GM23248 (cell line): ENCODE results near the gene MAGEA11. TPM values are rescaled to one million over a fixed set of nuclear protein-coding genes. Genes with fewer than 3 reads are reported as not detected.
"Not testable (repeated sequence)": the region's sequence is repeated elsewhere in the genome, so short reads cannot be mapped to it uniquely, and the experiment has no call there.

Experiments
- DNase-seq: peaks from one replicate; pipeline ENCODE4 v3.0.0-alpha.2; 2015
- H2AFZ ChIP-seq: fragments of 200-600 bp; sonication (generic); 2 replicates; pipeline ENCODE4 v1.6.1; 2016; ENCODE audit warnings: antibody characterized with exemption
- H3F3A ChIP-seq: fragments of 200-600 bp; sonication (generic); 2 replicates; pipeline ENCODE4 v1.6.1; 2016; ENCODE audit warnings: mild to moderate bottlenecking, antibody characterized with exemption, mixed run types; ENCODE audit not compliant: insufficient read depth
- H3K27ac ChIP-seq: fragments of 200-600 bp; sonication (generic); 2 replicates; pipeline ENCODE4 v1.5.1; 2016; ENCODE audit warnings: mild to moderate bottlenecking
- H3K27me3 ChIP-seq: fragments of 200-600 bp; sonication (generic); replicated peaks from 2 replicates; pipeline ENCODE4 v1.6.1; 2016; ENCODE audit warnings: mild to moderate bottlenecking; ENCODE audit not compliant: insufficient read depth
- H3K36me3 ChIP-seq: fragments of 200-600 bp; sonication (generic); 2 replicates; pipeline ENCODE4 v1.6.1; 2016; ENCODE audit warnings: low read depth, mild to moderate bottlenecking
- H3K4me1 ChIP-seq: fragments of 200-600 bp; sonication (generic); 2 replicates; pipeline ENCODE4 v1.6.1; 2016; ENCODE audit warnings: mild to moderate bottlenecking; ENCODE audit not compliant: insufficient read depth
- H3K4me2 ChIP-seq: fragments of 200-600 bp; sonication (generic); one replicate; pipeline ENCODE4 v1.6.1; 2016; ENCODE audit warnings: mild to moderate bottlenecking; ENCODE audit not compliant: unreplicated experiment
- H3K4me3 ChIP-seq: fragments of 200-600 bp; sonication (generic); 2 replicates; pipeline ENCODE4 v1.5.1; 2016; ENCODE audit warnings: mild to moderate bottlenecking
- H3K79me2 ChIP-seq: fragments of 200-600 bp; sonication (generic); 2 replicates; pipeline ENCODE4 v1.6.1; 2016; ENCODE audit warnings: mild to moderate bottlenecking; ENCODE audit not compliant: insufficient read depth
- H3K9ac ChIP-seq: fragments of 200-600 bp; sonication (generic); 2 replicates; pipeline ENCODE4 v1.6.1; 2016; ENCODE audit warnings: mild to moderate bottlenecking
- H3K9me2 ChIP-seq: fragments of 200-600 bp; sonication (generic); 2 replicates; pipeline ENCODE4 v1.6.1; 2016; ENCODE audit warnings: mixed run types, mild to moderate bottlenecking, moderate library complexity; ENCODE audit not compliant: insufficient read depth
- H3K9me3 ChIP-seq: fragments of 200-600 bp; sonication (generic); one replicate; pipeline ENCODE4 v1.6.1; 2017; ENCODE audit warnings: low read depth
- H4K20me1 ChIP-seq: fragments of 200-600 bp; sonication (generic); 2 replicates; pipeline ENCODE4 v1.6.0; 2016; ENCODE audit not compliant: insufficient read depth
- EZH2 ChIP-seq: fragments of 200-600 bp; sonication (generic); IDR thresholded peaks from 2 replicates; pipeline ENCODE4 v1.6.1; 2018; ENCODE audit warnings: antibody characterized with exemption, mild to moderate bottlenecking; ENCODE audit not compliant: insufficient read depth, poor library complexity, severe bottlenecking
- EZH2phosphoT487 ChIP-seq: fragments of 200-600 bp; sonication (generic); IDR thresholded peaks from 2 replicates; pipeline ENCODE4 v1.6.1; 2018; ENCODE audit warnings: antibody characterized with exemption, moderate library complexity, mild to moderate bottlenecking, low read depth; ENCODE audit not compliant: insufficient read depth
- WGBS, 2 experiments: methylation state at CpG; one replicate each; pipeline ENCODE4 v1.1.6; 2015 to 2017; ENCODE audit warnings: low lambda C conversion rate in 2 of 2, low coverage in 1 of 2; ENCODE audit errors: missing lambda C conversion rate in 2 of 2; 5-methylcytosine and 5-hydroxymethylcytosine counted together
- in situ Hi-C: fragments of 300-500 bp; cut with MboI; formaldehyde crosslinking; loops from 2 replicates; pipeline ENCODE4 v1.15.0; 2020
- polyA plus RNA-seq: library from polyadenylated mRNA; unstranded; fragments of >200 nt; fragmentation: Nextera tagmentation; extraction: Ambion mirVana; gene quantifications from 2 replicates; pipeline ENCODE4 v1.2.1, GENCODE V29; 2016
- total RNA-seq: library from RNA; depleted of rRNA; stranded (reverse); fragments of >200 nt; shearing (Covaris generic); gene quantifications from 2 replicates; pipeline ENCODE4 v1.2.3, GENCODE V29; 2014

Gene MAGEA11
- total and polyA plus RNA-seq, 2 experiments from 2014 or later, result not detected

GRCh38 chrX:149687991-149688390, 23.9 kb upstream of the MAGEA11 start:
- H3K4me1 ChIP-seq, result no peaks in the 10 kb centered on the region
- no peak overlapping the region for H3K4me3 ChIP-seq
- no peak overlapping the region for H3K27ac ChIP-seq
- no peaks in the 10 kb centered on the region for H3K27me3 ChIP-seq
- no peak for DNase-seq
- no peak overlapping the region for H2AFZ ChIP-seq
- no peaks in the 10 kb centered on the region for H3K79me2 ChIP-seq
- H3K9me2 ChIP-seq, result no peaks in the 10 kb centered on the region
- TF ChIP-seq EZH2phosphoT487, result no peak
- TF ChIP-seq EZH2, result no peak
- no peaks in the 10 kb centered on the region for H4K20me1 ChIP-seq
- H3K36me3 ChIP-seq, result no peaks in the 10 kb centered on the region
- no peak overlapping the region for H3K9ac ChIP-seq
- in situ Hi-C loops, result no loop called here
- no peaks in the 10 kb centered on the region for H3K9me3 ChIP-seq
- no peak overlapping the region for H3K4me2 ChIP-seq
- H3F3A ChIP-seq, result no peaks in the 10 kb centered on the region

- H3K4me1 ChIP-seq, result no peaks in the 10 kb centered on the region
- TF ChIP-seq EZH2phosphoT487, result no peak
- no peak for TF ChIP-seq EZH2
- in situ Hi-C loops, result no loop called here
- H3F3A ChIP-seq, result no peaks in the 10 kb centered on the region
- no peaks in the 10 kb centered on the region for H3K27me3 ChIP-seq
- H3K4me2 ChIP-seq, result no peak overlapping the region
- H3K4me3 ChIP-seq, result no peak overlapping the region
- whole genome bisulfite sequencing, 2 experiments, result 5 to 14% methylated on average over 1 of the region's 1 CpG
- H3K9me2 ChIP-seq, result no peaks in the 10 kb centered on the region
- no peak overlapping the region for H3K27ac ChIP-seq
- H3K36me3 ChIP-seq, result no peaks in the 10 kb centered on the region
- no peaks in the 10 kb centered on the region for H3K79me2 ChIP-seq
- H4K20me1 ChIP-seq, result no peaks in the 10 kb centered on the region
- H3K9me3 ChIP-seq, result no peaks in the 10 kb centered on the region
- DNase-seq, result no peak
- H3K9ac ChIP-seq, result no peak overlapping the region
- no peak overlapping the region for H2AFZ ChIP-seq
Measured at GRCh38 chrX:149688552-149688951, 23.3 kb upstream of the MAGEA11 start.

GRCh38 chrX:149691794-149692193, 20.1 kb upstream of the MAGEA11 start:
- in situ Hi-C loops, result no loop called here
- H3K4me3 ChIP-seq, result no peak overlapping the region
- H3F3A ChIP-seq, result no peaks in the 10 kb centered on the region

GRCh38 chrX:149692686-149693272, 19.1 kb upstream of the MAGEA11 start:
- 11 to 23% methylated on average over 5 to 6 of the region's 6 CpGs for WGBS, 2 experiments
- DNase-seq, H3K27me3 ChIP-seq, H3K36me3 ChIP-seq, H3K27ac ChIP-seq, H3K4me3 ChIP-seq, H2AFZ ChIP-seq, H3K9ac ChIP-seq, H3K9me2 ChIP-seq, H3K4me1 ChIP-seq, H3K9me3 ChIP-seq, H3K4me2 ChIP-seq, in situ Hi-C loops, H4K20me1 ChIP-seq, H3K79me2 ChIP-seq, H3F3A ChIP-seq: not testable (repeated sequence)

More at GRCh38 chrX:149691794-149692193, 20.1 kb upstream of the MAGEA11 start:
- H3K79me2 ChIP-seq, result no peaks in the 10 kb centered on the region
- H3K4me1 ChIP-seq, result no peaks in the 10 kb centered on the region
- no peaks in the 10 kb centered on the region for H3K9me2 ChIP-seq
- no peaks in the 10 kb centered on the region for H3K36me3 ChIP-seq
- TF ChIP-seq EZH2 (no peak), EZH2phosphoT487 (no peak)
- no peaks in the 10 kb centered on the region for H3K9me3 ChIP-seq
- no peak overlapping the region for H3K4me2 ChIP-seq
- H3K27ac ChIP-seq, result no peak overlapping the region
- H3K27me3 ChIP-seq, result no peaks in the 10 kb centered on the region
- DNase-seq, result no peak
- no peak overlapping the region for H2AFZ ChIP-seq
- WGBS, 2 experiments, result 53 to 64% methylated on average over 1 of the region's 1 CpG
- no peak overlapping the region for H3K9ac ChIP-seq
- H4K20me1 ChIP-seq, result no peaks in the 10 kb centered on the region

- Histone ChIP-seq H3K27me3 (no peaks in the 10 kb centered on the region), H3K4me1 (no peaks in the 10 kb centered on the region), H2AFZ (no peak overlapping the region), H3K27ac (no peak overlapping the region), H3K4me2 (no peak overlapping the region), H3F3A (no peaks in the 10 kb centered on the region), H3K9me3 (no peaks in the 10 kb centered on the region), H3K9me2 (no peaks in the 10 kb centered on the region), H3K79me2 (no peaks in the 10 kb centered on the region), H3K4me3 (no peak overlapping the region), H4K20me1 (no peaks in the 10 kb centered on the region), H3K9ac (no peak overlapping the region), H3K36me3 (no peaks in the 10 kb centered on the region)
- in situ Hi-C loops, result no loop called here
- no peak for DNase-seq
- no peak for TF ChIP-seq EZH2phosphoT487
- no peak for TF ChIP-seq EZH2
- WGBS, 2 experiments, result 0% methylated on average over 1 to 2 of the region's 2 CpGs
Measured at GRCh38 chrX:149699761-149700160, 12.1 kb upstream of the MAGEA11 start.
